GM12891 (cell line): ENCODE results near the gene LMAN2L.

ENCODE experiments used
- PAX5 ChIP-seq: IDR thresholded peaks from 2 replicates; pipeline ENCODE4 v1.6.1; 2011; ENCODE audit warnings: low read length, moderate library complexity, mild to moderate bottlenecking; ENCODE audit not compliant: insufficient read depth, severe bottlenecking
- POLR2A ChIP-seq: IDR thresholded peaks from 2 replicates; pipeline ENCODE4 v1.6.1; 2011; ENCODE audit warnings: low read depth, low read length, control low read depth
- POLR2AphosphoS5 ChIP-seq: IDR thresholded peaks from 2 replicates; pipeline ENCODE4 v1.6.1; 2011; ENCODE audit warnings: low read depth, low read length, control low read depth
- POU2F2 ChIP-seq: IDR thresholded peaks from 2 replicates; pipeline ENCODE4 v1.6.1; 2011; ENCODE audit warnings: low read depth, mild to moderate bottlenecking, control low read depth, low read length, moderate library complexity
- TAF1 ChIP-seq: IDR thresholded peaks from 2 replicates; pipeline ENCODE4 v1.6.1; 2011; ENCODE audit warnings: low read depth, low read length, control low read depth

DNA sequence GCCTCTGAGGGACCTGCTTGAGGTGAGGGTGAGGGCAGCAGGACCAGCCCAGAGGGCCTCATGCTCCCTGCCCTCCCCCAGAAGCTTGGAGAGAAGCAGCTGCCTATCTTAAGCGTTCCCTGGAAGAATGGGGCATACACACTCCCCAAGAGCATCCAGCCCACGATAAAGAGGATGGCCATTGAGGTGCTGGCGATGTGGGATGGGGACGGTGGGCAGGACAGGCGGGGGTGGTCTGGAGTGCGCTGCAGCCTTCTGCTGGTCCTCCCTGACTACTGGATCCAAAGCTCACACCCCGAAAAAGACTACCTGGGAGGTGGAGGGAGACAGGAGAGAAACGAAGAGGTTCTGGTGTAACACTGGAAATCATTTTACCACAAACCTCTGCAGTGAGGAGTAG, 45.6 kb downstream of the LMAN2L start:
- TF ChIP-seq POLR2AphosphoS5 (no peak), POU2F2 (no peak), TAF1 (no peak), PAX5 (no peak), POLR2A (no peak)
